Sigmoid colon (tissue), 4 donors: Measurements from ENCODE around the gene LTK.

Experiments
- CTCF ChIP-seq, 4 experiments: fragments of 450-650 bp in 3 of 4; fragments of 200-600 bp in 1 of 4; IDR thresholded peaks; one replicate each; pipeline ENCODE4 v1.5.1; 2016 to 2019; ENCODE audit warnings: antibody characterized with exemption in 4 of 4, mild to moderate bottlenecking in 3 of 4, moderate library complexity in 2 of 4
- POLR2A ChIP-seq, 2 donors: fragments of 450-650 bp; IDR thresholded peaks; one replicate each; pipeline ENCODE4 v1.6.1; 2016; ENCODE audit warnings: antibody characterized with exemption in 2 of 2, mild to moderate bottlenecking in 2 of 2, moderate library complexity in 2 of 2
- POLR2AphosphoS5 ChIP-seq, 4 donors: sonication (generic); formaldehyde crosslinking; IDR thresholded peaks; one replicate each; pipeline ENCODE4 v1.6.1; 2017; ENCODE audit warnings: antibody characterized with exemption in 4 of 4

GRCh38 chr15:41550066-41550775, 36.6 kb upstream of the LTK start:
- TF ChIP-seq CTCF (IDR thresholded peaks at IDR 0.05) (no peak), POLR2AphosphoS5 (IDR thresholded peaks at IDR 0.05) (no peak), POLR2A (IDR thresholded peaks at IDR 0.05) (no peak)
